ENCODE measurements around the gene CFAP57.

The CFAP57 gene

DNA sequence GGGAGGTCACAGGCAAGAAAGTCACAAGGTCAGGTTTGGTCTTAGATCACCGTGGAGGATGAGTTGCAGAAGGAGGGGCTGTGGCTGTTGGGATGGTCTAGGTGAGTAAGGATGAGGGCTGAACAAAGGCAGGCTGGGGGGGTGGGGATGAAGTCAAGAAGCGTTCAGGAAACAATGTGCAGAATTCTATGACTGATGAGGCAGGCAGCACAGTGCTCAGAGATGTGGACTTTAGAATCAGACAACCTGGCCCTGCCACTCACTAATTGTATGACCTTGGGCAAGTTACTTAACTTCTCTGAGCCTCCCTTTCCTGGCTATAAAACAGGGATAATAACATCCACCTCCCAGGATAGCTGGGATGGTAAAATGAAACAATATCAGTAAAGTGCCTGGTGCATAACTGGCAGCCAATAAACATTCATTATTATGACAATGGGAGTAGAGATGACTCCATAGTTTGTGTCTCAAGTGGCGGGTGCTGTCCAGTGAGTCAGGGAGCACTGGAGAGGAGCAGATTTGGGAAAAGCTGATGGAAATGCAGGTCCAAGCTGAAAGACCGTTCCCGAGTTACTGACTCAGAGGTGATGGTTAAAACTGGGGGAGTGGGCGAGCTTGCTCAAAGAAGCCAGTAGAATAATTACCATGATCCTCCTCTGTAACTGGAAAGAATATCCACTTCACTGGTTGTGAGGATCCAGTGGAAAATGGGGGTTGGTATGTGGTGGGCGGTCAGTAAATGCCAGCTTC lies 130.8 kb downstream of the CFAP57 start:
- DNase-seq, result no peak

DNA sequence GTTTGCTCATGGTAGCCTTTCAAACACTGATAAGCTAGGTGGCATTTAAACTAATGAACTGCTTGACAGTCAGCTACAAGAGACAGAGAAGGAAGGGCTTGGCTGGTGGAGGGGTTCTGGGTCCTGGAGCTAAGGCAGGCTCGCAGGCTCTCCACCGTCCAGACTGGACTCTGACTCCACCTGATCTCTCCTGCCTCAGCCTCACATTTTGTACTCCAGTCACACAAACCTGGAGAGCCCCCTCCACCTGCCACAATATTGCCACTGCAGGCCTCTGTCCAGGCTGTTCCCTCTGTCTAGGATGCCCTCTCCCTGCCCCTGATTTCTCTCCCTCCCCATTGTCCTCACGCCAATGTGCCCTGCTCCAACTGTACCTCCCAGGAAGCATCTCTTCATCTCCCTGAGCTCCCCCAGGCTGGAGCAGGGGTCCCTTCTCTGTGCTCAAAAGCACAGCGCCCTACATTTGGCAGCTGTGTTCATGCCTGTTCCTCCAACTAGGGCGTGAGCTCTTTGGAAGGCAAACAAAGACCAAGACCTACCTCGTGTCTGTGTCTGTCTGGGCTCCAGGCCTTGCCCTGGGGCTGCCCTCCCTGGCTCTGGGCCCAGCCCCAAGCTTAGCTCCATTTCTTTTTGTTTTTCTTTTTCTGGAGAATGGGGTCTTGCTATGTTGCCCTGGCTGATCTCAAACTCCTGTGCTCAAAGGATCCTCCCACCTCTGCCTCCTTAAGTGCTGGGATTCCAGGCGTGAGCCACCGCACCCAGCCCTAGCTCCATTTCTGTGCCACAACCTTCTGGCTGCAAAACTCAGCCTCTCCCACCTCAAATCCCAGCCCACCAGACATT lies 131.6 kb downstream of the CFAP57 start:
- DNase-seq, result no peak

Measured in MV-4-11 (cell line).